G401 (cell line): ENCODE measurements around the gene KLHL7. TPM values are rescaled to one million over a fixed set of nuclear protein-coding genes. Genes with fewer than 3 reads are reported as not detected.
A peak's percentile ranks its signal among the peaks of the same experiment; 100 is the strongest.

Experiments used
- DNase-seq: peaks from one replicate; pipeline ENCODE4 v3.0.0-alpha.2; 2015; ENCODE audit warnings: low spot score
- in situ Hi-C: cut with HindIII; loops from 2 replicates; pipeline ENCODE4 v1.10.0; 2016; ENCODE audit warnings: low sequenced_read_pairs, mixed read lengths
- total RNA-seq: library from RNA; depleted of rRNA; stranded (reverse); fragments of >200 nt; shearing (Covaris generic); gene quantifications from 2 replicates; pipeline ENCODE4 v1.2.3, GENCODE V29; 2014; rRNA removed

Gene KLHL7
- total RNA-seq = 33.1 and 36.0 TPM in 2 replicates

DNA sequence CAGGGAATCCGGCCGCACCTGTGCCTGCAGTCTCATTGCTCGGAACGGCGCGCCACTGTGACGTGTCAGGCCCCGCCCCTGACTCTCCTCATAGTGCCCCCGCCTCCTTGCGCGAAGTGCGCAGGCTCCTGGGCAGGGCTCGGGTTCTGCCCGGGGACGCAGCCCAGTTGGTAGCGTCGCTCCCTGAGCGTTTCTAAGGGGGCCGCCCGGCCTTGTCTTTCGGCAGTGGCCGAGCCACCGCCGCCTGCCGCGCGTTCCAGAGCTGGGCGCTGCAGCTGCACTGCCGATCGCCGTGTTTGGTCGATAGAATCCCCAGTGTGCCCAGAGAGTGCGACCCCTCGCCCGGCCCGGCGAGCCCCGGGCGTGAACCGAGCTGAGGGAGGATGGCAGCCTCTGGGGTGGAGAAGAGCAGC lies at the start of gene KLHL7:
Gene KLHL7 (plus strand): TSS at position 142 of the 413 bp plus-strand sequence. CDS start 242 bp downstream, at position 384.
- in situ Hi-C loops = no loop called here
- DNase-seq = peak; percentile 96

DNA sequence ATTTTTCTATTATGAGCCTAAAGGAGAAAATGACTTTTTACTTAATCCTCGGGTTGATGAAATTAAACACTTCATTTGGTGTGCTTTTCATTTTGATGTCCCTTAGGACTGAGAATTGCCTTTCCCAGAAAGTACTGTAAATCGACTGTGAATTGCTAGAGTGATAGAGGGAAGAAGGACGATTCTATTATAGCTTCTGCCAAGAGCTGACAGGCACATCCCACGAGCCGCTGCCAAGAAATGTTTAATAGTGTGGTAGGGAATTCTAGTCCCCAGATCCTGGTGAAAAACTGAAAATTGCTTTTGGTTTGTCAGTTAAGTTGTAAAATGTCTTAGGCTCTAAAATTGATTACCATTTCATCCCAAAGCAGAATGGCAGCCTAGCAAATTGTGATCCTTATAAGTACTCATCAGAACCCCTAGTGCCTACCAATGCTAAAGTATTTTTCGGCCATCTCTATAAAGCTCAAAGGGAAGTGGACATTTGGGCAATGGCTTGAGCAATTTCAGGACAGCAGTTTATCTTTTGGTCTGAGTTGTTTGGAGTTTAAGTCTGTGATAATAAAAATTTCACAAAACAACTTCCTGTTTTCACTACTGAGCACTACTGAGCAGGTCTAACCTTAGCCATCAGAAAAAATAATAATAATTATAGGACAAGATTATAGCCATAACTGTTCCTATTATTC lies 47.0 kb upstream of the KLHL7 start:
- DNase-seq = no peak
- in situ Hi-C loops = no loop called here

DNA sequence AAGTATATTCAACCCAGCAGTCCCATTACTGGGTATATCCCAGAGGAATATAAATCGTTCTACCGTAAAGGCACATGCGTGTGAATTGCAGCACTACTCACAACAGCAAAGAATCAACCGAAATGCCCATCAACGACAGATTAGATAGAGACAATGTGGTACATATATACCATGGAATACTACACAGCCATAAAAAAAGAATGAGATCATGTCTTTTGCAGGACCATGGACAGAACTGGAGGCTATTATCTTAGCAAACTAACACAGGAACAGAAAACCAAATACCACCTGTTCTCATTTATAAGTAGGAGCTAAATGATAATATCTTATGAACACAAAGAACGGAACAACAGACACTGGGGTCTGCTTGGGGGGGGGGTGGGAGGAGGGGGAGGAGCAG lies 44.3 kb upstream of the KLHL7 start:
- in situ Hi-C loops = no loop called here
- no peak for DNase-seq

DNA sequence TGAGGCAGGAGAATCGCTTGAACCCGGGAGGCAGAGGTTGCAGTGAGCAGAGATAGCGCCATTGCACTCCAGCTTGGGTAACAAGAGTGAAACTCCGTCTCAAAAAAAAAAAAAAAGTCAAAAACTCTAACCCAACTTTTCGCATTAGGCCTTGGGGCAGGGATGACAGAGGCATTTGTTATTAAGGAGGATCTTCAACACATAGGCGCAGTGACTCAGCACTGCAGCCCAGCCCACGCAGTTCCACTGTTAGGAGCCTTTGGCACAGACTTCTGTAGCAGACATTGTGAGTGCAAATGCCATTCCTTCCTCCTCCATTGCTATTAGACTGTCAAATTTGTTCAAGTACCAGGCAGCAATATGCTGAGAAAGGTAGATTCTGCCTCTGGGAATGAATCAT lies 43.1 kb upstream of the KLHL7 start:
- DNase-seq = no peak
- in situ Hi-C loops = no loop called here

DNA sequence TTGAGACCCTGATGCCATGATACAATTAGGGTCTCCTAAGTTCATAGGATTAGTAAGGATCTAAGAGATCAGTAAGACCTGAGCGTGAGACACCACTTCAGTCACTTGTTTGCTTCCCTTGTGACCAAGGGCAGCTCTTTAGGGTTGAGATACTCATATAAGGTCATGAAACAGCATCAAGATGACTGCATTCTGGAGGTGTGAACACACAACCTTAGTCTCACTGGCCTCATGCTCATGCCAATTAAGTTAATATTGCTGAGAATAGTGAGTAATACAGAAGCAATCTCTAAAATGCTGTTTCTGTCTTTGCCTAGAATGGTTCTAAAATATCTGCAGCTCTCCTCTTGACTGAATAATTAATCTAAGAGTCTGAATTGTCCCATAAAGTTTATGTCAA lies 39.6 kb upstream of the KLHL7 start:
- no peak for DNase-seq
- in situ Hi-C loops = no loop called here

DNA sequence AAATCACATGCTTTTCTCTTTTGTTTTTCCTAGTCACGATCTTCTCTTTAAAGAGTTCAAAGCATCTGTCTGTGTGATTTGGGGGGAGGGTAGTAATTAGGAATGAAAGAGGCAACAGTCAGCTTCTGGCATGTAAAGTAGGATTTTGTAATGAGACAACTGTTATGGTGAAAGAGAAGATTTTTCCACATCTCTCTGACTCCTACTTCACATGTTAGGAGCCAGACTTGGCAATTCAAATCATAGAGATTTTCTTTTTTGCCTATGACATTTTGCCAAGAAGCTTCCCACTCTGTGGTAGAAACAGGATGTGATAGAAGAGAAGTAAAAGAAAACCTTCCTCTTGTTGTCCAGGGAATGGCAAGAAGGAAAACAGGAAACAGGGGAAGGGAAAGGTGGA lies 38.3 kb upstream of the KLHL7 start:
- in situ Hi-C loops = no loop called here
- no peak for DNase-seq

DNA sequence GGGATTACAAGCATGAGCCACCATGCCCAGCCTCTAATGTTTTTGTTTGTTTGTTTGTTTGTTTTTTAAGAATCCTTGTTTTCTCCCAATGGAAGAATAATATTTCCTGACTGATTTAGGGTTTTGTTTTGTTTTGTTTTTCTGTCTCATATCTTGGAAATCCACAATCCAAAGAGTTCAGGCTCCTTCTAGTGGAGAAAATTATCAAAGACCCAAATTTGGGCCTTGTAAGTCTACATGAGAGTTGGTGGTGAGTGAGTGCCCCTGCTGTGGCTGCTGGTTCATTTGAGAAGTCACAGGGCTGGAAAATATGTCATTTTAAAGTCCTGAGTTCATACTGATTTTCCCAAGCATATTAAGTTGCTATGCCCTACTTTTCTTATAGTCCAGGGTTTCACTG lies 33.5 kb upstream of the KLHL7 start:
- no peak for DNase-seq
- in situ Hi-C loops = no loop called here

GRCh38 chr7:23072922-23073321 lies 32.7 kb upstream of the KLHL7 start:
- in situ Hi-C loops = no loop called here
- DNase-seq = no peak

DNA sequence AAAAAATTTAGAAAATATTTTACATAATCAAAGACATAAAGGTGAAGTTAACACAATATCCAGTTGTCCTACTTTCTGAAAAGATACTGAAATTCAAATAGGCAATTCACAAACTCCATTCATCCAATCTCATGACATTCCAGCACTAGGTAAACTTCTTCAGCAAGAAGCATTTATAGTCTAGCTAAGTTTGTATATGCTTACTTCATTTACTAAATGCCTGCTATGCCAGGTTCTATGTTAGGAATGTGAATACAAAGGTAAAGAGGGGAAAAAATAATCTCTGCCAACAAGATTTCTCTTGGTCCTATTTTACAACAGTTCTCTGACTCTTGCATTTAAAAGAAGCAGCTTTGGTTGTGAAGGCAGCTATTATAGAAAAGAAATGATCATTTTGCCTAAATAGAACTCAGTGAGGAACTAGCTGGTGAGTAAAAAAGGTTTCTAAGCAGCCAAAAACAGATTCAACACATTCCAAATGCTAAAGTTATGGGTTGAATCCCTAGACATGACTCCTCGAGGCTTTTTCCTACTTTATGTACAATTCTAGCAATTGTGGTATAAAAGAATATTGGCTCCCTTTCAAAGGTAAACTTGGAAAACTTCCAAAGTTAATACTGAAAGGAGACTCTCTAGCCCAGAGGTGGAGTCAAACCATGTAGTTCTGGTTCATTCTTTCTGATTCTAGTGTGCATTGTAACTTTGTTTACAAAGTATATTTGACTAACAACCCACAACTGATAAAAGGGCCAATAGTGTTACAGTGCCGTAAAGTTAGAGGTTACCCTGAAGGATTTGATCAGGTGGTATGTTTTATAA lies 30.9 kb upstream of the KLHL7 start:
- DNase-seq = no peak
- in situ Hi-C loops = no loop called here

DNA sequence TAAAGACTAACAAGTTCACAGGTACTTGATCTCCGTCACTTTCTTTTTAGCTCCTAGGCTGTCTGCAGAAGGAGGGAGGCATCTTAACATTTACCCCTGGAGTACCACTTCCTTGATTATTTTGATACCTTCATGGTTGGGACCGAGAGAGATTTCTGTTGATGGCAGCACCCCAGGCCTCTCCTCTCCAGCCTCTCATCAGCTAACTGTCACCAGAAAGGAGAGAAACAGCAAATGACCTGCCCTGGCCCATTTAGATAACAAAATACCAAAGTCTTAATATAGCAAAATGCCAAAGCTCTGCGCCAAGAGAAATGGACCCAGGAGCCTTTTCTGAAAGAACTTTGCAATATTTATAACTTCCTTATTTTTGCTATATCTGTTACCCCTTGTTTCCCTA lies 30.0 kb upstream of the KLHL7 start:
- in situ Hi-C loops = no loop called here
- DNase-seq = no peak

- in situ Hi-C loops = no loop called here
- DNase-seq = no peak
These were observed 28.8 kb upstream of the KLHL7 start for GRCh38 chr7:23076772-23077171.

GRCh38 chr7:23093111-23093510 lies 12.5 kb upstream of the KLHL7 start:
- in situ Hi-C loops = no loop called here

GRCh38 chr7:23093546-23093945 lies 12.0 kb upstream of the KLHL7 start:
- in situ Hi-C loops = no loop called here
- DNase-seq = no peak

More at GRCh38 chr7:23093111-23093510, 12.5 kb upstream of the KLHL7 start:
- no peak for DNase-seq

GRCh38 chr7:23096518-23097290 lies 8.9 kb upstream of the KLHL7 start:
- DNase-seq = no peak
- in situ Hi-C loops = no loop called here

GRCh38 chr7:23098029-23098428 lies 7.6 kb upstream of the KLHL7 start:
- in situ Hi-C loops = no loop called here
- DNase-seq = no peak

DNA sequence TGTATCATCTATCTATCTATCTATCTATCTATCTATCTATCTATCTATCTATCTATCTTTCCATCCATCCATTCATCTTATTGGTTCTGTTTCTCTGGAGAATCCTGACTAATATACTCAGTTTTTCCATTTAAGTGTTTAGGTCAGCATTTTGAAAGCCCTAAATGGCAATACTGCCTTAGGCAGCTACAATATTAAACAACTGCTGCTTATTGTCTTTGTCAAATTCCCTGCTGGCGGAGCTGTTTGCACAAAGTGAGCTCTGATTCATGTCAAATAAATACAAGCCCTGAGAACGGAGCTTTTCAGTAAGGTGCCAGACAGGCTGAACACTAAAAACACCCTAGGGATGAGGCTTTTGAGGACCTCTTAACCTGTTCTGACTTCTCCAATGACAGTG lies 7.1 kb upstream of the KLHL7 start:
- DNase-seq = no peak
- in situ Hi-C loops = no loop called here

- DNase-seq = no peak
- in situ Hi-C loops = no loop called here
These were observed 4.9 kb upstream of the KLHL7 start for GRCh38 chr7:23100697-23101096.

GRCh38 chr7:23105086-23105643 lies 420 bp upstream of the KLHL7 start:
- DNase-seq = no peak
- in situ Hi-C loops = no loop called here

DNA sequence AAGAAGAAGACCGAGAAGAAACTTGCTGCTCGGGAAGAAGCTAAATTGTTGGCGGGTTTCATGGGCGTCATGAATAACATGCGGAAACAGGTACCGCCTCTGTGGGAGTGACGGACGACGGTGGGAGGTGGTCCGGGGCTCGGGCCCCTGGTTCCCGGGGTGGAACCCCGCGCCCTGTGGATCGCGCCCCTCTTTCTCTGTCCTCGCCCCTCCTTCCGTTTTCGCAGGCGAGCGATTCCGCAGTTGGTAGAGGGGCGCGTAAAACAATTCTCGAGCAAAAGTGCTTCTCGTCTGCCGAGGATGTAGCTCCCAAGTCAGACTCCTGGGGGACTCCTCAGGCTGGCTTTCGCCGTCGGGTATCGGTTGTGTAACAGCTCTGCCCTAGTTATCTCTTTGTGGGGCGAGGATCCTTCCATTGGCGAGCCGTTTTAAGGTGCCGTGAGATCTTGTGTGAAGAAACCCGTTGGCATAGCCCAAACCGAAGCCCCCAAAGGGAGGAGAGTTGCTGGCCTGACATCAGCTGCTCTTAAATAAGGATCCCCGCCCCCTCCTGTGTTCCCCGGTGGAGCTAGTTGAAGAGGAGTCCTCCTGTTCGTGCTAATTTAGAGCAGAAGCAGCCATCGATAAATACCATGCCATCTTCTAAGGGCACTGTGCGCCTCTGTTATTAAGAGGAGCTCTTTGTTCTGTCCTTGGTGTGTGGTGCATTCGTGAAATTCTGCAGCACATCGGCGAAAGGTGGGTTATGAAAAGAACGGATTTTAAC lies 655 bp downstream of the KLHL7 start:
- in situ Hi-C loops = no loop called here
- DNase-seq = peak; percentile 73
